ENCODE measurements around the gene IKZF2.
"Not testable (repeated sequence)": the region's sequence is repeated elsewhere in the genome, so short reads cannot be mapped to it uniquely, and the experiment has no call there.

Gene IKZF2

DNA sequence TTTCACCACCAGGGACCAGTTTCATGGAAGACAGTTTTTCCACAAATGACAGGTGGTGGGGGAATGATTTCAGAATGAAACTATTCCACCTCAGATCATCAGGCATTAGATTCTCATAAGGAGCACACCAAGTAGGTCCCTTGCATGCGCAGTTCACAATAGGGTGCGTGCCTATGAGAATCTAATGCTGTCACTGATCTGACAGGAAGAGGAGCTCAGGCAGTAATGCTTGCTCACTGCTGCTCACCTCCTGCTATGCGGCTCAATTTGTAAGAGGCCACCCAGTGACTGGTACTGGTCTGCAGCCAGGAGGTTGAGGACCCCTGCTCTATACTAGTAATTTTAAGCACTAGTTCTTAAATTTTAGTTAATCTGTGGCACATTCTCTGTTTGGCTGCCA is 107.8 kb downstream of the IKZF2 start:
- no peak for DNase-seq

DNA sequence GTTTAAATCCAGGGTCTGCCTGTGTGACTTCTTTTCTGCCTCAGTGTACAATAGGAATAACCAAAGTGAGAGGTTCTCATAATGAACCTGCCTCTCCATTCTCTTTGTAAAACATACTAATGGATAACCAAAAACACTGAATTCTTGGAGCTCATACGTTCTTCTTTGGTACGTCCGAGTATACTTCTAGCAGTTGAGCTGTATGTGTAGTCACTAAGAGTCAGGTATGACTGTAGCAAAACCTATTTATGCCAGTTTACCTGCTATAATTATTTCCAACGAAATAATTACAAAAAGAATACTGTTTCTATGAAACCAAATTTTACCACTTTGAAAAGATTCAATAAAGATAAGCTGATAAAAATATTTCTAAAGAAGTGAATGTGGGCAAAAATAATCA is 109.2 kb downstream of the IKZF2 start:
- DNase-seq = no peak

DNA sequence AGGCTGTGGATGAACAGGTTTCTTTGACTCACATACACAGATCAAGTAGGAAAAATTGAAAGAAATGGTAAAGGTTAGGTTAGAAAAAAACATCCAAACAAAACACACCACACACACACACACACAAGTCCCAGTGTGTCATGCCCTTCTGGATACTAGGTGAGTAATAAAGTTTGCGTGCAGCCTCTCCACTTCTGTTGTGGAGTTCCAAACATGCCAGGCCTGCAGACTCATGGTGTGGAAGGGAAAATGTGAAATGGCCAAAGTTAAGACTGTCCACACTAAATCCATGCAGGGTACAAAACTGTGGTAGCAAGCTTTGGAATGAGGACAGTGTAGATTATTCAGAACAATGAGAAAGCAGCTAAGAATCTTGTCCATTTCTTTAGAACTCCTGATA is 114.6 kb downstream of the IKZF2 start:
- DNase-seq = no peak

DNA sequence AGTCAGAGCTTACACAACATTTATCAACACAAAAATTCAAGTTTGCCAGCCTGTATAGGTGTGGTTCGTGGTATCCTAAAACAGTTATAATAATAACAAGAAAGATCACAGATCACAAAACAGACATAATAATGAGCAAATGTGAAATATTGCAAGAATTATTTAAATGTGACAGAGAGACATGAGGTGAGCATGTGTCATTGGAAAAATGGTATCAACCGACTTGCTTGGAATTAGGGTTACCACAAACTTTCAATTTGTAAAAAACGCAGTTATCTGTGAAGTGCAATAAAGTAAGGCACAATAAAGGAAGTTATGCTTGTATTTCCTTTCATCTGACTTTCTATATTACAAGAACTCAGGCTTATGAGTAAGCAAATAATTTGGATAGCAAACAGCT is 116.8 kb downstream of the IKZF2 start:
- no peak for DNase-seq

DNA sequence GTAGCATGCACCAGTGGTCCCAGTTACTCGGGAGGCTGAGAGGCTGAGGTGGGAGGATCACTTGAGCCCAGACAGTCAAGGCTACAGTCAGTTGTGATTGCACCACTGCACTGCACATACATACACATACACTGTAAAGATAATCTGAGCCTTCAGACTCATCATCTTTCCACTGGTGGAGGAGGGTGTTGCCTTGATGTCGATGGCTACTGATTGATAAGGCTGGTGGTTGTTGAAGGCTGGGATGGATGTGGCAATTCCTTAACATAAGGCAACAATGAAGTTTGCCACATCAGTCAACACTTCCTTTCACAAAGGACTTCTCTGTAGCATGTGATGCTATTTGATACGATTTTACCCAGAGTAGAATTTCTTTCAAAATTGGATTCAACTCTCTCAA is 118.8 kb downstream of the IKZF2 start:
- DNase-seq = no peak

DNA sequence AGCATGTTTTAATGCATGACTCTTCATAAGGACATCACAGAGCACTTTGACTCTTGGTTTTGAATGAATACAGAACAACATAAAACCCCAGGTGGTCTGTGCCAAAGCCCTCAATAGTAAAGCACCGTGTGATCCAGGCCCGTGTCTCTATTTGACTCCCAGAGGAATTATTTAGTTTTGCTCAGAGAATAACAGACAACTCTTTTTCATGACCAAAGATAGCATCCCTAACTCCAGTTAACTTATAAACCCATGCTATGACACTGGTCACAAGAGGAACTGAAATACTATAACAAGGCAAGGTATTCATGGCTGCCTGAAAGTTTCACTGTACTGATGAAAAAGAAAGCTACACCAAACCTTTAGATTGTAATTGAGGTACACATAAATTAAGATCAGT is 128.4 kb downstream of the IKZF2 start:
- no peak for DNase-seq

DNA sequence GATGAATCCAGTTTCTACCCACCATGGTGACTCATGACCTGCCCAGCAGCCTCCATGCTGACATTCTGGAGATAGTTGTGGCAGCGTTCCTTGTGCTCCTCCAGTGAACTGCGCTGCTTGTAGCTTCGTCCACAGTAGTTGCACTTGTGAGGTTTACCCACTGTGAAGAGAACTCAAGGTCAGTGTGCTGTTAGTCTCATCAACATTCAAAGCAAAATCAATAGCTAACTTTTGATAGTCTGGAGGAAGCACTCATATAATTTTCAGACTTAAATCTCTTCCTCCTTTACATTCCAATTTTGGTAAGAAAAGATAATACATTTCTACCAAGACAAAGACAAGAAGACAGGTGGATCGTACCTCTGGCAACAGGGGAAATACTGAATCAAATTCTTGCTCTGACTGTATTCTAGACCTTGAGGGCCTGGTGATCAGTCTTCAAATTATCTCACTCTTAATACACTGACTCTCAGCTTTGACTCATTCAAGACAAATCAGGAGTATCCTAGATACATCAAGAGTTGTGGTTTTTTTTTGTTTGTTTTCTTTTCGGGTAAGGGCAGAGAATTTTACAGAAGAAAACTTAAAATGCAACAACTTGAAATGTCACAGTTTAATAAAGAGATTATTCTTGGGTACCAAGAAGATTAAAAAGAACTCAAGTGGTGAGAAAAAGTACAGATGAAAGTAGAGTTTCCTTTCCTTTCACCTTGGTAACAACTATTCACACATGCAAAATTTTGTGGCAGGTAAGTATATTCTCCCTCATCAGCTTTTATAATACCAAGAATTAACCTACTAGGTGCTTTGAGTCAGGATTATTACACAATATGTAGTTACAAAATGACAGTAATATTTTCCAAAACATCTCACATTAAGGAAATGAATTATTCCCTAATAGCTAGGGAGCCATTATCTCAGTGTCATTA is 129.2 kb downstream of the IKZF2 start:
- DNase-seq = no peak

DNA sequence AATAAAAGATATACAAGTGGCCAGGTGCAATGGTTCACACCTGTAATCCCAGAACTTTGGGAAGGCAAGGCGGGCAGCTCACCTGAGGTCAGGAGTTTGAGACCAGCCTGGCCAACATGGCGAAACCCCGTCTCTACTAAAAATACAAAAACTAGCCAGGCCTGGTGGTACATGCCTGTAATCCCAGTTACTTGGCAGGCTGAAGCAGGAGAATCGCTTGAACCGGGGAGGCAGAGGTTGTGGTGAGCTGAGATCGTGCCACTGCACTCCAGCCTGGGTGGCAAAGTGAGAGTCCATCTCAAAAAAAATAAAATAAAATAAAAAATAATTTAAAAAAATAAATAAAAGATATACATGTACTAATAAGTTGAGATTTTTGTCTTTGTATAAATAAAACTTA is 130.5 kb downstream of the IKZF2 start:
- not testable (repeated sequence) for DNase-seq

DNA sequence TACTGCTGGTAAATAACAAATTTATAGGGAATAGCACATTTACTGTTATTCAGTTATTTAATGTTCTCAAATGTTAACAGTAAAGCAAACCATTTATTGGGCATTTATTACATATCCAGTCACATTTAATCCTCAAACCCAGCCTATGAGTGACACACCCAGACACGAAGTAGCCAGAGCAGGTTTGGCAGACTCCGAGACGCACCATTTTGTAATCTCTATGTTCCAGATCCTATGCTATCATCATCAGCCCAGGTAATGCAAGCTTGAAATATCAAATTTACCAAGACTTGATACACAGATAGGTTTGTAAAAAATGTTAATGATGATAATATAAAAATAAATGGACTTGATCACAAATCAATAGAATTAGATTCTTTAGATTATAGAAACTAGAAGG is 131.1 kb downstream of the IKZF2 start:
- DNase-seq = no peak

DNA sequence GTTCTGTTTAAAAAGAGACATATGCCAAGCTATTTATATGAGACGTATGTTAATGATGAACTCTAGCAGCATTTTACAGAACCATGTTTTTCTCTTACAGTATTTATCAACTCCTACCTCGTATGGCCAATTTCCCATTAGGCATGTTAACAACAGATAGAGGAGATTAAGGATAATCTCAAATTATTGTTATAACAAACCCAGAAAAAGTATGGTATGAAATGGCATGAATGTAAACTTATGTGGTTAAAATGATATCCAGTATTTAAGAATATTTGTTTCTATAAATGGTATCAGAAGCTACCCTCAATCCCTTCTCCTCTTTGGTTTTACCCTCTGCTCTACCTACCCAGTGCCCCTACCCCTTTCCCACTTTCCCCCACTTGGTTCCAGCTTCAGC is 132.0 kb downstream of the IKZF2 start:
- no peak for DNase-seq

DNA sequence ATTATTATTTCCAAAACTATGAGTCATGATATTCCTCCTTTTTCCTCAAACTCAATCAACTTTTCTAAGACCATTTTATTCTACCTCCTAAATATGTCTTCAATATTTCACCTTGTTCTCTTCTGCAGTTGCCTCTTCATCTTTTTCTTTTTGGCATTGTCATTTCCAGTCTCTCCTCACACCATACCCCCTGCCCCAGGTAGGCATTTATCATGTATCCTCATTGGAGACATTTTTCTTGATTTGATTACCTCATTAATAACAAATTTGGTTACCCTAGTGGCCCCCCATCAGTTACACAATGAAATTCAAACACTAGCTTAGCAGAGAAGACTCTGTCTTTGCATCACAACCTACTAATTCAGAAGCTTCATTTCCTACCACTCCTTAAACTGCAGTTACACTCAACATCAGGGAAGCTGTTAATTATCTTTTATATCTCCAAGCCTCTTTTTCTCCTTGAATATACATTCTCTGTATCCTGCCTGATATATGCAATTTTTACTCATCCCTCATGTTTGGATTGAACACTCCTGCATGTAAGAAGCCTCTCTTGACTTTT is 133.0 kb downstream of the IKZF2 start:
- DNase-seq = no peak

DNA sequence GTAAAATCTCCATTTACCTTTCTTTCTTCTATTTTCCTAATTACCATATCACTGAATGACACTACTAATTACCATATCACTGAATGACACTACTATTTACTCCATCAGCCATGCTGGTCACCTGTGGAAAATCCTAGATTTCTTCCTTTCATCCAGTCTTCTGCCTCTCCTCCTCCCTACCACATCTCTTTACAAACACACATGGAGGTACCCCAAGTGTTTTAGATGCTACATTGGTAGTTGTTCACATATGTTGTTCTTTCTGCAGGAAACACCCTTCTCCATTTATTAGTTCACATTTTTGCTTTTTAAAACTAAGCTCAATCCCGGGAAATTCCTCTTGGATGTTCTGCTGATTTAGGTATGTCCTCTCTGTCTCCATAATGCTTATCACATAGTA is 134.0 kb downstream of the IKZF2 start:
- DNase-seq = no peak

DNA sequence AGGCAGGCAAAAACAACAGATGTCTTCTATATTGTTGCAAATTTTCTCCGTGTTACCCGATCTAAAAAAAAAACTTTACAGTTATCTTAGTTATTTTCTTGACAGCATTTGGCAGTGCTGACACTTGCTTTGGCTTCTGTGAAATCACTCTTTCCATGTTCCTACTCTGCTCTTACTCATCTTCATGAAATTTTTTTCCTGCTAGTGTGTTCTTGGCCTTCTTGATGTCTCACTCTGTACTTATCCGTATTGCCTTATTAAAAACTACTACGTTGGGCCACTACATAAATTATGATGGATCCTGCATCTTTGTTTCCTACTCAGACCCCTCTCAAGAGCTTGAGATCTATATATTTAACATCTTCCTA is 134.4 kb downstream of the IKZF2 start:
- DNase-seq = no peak

DNA sequence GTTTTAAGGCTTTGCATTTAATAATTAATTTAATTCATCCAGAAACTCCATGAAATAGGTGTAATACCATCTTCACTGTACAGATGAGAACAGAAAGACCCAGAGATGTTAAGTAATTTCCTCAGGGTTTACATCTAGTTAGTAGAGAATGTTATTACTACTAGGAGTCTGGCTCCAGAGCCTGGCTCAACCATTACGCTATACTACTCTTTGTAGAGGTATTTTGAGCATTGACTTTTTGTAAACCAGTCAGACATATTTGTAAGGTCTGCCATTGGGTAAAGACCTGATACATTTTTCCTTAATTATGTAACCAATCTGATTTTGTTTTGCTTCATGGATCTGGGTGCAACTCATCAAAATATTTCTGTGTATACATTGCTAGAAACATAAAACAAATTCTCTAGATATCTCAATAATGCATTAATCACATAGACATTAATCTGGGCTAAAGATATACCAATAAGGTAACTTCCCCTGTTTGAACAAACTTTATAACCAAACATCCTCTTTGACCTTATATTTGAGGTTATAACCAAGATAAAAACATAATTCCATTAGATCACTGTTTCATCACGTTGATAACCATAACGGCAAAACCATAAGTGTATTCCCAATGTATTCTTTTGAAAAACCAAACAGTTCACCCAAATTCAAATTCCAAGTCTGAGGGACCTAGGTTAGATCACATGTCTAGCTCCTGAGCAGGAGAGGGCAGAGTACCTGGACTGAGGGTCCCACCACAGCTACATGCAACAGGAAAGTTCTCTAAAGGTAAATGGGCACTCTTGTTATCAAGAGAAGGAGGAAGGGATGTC is 135.0 kb downstream of the IKZF2 start:
- DNase-seq = no peak

DNA sequence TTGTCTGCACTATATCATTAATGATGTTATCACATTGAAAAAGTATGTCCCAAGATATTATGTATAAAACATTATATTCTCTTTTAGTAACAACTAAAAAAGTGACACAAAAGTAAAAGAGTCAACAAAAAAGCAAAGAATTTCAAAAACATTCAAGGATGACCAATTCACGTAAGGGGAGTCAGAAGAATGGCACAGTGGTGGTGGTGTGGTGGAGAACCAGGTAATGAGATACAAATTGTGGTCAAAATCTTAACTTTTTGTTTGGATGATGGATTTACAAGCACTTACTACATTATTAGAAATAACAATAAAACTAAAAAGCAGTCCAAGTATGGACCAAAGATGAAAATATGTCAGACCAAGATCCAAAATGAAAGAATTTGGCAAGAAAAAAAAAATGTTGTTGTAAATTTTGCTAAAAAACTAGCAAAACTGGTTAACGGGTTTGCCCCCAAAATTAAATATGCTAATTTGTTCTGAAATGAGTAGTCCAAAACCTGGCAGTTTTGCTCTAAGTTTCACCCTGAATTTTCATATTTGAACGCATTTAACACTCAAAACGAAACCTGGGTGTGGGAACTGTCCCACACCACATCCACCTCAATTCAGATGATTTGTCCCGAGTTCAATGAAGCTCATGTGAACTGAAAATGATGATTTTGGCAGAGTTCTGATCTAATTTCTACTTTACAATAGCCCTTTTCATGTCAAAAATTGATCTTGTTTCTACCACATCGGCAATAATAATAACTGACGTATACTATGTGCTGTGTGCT is 135.8 kb downstream of the IKZF2 start:
- no peak for DNase-seq

DNA sequence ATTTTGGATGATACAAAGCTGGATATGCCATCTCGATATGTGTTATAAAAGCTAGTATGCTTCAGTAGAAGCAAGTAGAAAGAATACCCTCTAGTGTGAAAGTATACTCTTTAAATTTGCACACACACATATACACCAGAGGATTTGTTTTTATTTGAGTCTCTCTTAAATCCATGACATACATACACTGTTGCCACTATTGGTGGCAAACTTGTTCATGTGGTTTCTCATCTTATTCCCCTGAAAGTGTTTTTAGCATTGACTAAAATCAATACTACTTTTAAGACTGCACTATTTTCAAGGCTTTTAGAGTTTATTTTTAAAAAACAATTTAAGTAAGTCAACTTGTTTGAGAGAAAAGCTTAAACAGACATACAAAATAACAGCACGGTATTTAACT is 137.4 kb downstream of the IKZF2 start:
- DNase-seq = no peak

DNA sequence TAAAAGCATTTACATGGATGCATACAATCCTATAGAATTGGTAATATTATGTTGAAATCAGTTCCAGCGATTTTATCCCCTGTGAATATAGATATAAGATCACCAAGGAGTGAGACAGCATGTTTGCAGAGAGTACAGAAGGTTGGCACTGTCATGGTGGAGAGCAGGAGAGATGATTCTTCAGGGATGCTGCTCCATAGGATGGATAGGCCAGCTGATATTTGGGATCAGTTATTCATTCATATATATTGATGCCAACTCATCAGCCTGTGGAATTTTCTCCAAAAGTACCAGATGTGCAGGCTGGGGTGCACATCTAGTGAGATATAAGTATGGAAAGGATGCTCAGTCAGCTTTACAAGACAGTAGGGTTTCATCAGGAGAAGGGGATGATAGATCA is 139.9 kb downstream of the IKZF2 start:
- no peak for DNase-seq

DNA sequence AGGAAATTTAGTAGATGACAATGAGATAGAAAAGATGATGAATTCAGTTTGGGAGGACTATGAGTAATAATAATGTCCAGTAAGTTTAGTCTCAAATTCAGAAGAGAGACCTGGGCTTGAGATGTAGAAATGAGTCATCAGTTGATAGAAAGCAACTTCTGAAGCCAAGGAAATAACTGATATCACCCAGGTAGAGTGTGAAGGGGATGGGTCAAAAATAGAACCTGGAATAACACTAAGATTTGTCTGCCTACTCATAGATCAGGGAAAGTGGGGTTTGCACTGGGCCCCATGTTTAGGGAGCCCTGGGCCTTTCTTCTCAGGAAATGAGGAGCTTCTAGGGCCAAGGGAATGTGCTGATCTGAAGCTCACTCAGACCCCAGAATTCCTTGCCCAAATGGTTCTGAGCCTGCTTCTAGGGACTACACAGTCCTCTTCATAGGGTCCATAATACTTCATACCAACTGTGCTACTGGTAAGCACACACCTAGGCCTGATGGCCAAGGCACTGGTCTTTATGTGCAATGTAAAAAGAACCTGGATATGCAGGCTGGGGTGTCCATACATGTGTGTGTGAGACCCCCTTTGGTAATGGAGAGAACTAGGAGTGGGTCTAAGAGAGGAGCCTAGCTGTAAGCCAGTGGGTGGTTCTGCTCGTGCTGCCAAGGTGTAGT is 141.2 kb downstream of the IKZF2 start:
- DNase-seq = no peak

DNA sequence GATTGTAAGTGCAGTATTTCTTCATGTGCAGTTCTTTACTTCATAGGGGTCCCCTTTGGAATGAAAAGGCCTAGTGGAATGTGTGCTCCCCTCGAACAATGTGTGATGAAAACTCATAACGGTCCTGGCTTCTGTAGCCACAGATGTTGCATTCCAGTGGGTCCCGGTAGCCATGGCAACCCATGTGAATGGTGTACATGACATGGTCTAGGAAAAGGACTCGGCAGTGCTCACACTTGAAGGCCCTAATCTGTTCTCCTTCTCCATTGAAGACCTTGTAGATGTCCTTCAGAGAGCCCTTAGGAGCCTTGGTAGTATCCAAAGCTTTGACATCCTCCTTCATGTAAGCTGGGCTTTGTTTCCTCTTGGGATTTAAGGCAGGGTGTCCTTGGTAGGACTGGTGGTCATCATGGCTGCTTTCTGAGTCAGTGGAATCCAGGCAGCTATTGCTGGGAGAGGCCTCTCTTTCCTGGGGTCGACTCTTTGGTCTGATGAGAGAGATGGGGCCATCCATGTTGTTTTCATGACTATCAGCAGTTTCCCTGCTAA is 144.0 kb downstream of the IKZF2 start:
- no peak for DNase-seq

DNA sequence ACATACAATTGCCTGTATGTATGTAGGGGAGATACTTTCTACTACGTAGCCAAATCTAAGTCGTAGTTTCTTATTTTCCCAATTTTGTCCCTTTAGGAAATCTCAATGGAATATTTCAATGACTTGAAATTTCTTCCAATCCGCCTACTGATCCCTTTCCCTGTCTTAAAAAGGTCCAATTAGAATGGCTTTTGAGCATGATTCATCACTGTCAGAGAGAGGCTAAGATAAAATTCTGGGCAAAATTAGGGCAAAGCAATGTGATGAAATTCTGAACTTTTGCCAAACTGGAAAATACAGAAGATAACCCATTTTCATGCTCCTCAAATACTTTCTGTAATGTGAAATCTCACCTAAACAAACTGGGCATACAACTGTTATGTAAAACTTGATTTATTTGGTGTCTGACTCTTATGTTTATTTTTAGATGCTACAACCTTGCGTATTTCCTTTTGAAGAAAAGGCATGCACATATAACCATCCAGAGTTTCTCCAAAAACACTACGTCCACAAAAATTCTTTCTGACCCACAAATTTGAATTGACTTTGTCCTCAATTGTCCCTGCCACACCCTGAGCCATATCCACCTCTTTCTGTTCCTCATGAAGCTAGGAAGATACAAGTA is 147.1 kb downstream of the IKZF2 start:
- DNase-seq = no peak
